Fibroblast of pulmonary artery (primary cell): ENCODE measurements around the gene HCN2.

Experiments
- DNase-seq: peaks from one replicate; pipeline ENCODE4 v3.0.0-alpha.2; 2010; ENCODE audit warnings: low read depth
- H3K4me3 ChIP-seq: replicated peaks from 2 replicates; pipeline ENCODE4 v1.5.1; 2011; ENCODE audit warnings: low read depth, mild to moderate bottlenecking, control low read depth, low read length, moderate library complexity
- CTCF ChIP-seq: IDR thresholded peaks from 2 replicates; pipeline ENCODE4 v1.5.1; 2011; ENCODE audit warnings: mild to moderate bottlenecking, control low read depth, low read length, inconsistent platforms; ENCODE audit errors: missing control alignments

The HCN2 gene

GRCh38 chr19:589693-590395 lies at the start of gene HCN2:
TSS of gene HCN2 (plus strand) at chr19:589881. CDS start at chr19:589946, 65 bp downstream.
- no peak for DNase-seq
- H3K4me3 ChIP-seq, result no peak within 1 kb of the TSS
- TF ChIP-seq CTCF, result no peak

DNA sequence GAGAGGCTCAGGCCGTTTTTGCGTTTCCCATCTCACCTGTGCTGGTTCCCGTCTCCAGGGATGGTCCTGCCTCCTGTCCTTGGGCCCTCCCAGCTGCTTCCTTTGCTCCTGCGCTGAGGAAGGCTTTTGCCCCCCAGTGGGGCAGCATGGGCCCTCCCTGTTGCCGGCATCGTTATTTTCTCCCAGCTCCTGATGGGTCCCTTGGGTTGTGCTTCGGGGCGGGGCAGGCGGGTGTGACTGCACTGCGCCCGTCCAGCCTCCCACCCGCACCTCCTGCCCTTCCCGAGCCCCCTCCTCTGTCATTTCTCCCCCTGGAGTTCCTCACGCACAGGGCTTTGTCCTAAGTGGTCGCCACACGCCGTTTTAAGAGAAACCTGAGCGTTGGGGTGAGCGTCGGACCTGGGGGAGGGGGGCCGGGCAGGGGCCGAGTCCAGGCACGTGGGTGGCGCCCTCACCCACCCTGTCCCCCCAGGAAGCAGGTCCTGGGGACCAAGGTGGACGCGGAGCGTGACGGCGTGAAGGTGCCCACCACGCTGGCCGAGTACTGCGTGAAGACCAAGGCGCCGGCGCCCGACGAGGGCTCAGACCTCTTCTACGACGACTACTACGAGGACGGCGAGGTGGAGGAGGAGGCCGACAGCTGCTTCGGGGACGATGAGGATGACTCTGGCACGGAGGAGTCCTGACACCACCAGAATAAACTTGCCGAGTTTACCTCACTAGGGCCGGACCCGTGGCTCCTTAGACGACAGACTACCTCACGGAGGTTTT lies 48.6 kb upstream of the HCN2 start:
- H3K4me3 ChIP-seq, result no peak overlapping the region
- DNase-seq, result no peak
- TF ChIP-seq CTCF, result no peak

DNA sequence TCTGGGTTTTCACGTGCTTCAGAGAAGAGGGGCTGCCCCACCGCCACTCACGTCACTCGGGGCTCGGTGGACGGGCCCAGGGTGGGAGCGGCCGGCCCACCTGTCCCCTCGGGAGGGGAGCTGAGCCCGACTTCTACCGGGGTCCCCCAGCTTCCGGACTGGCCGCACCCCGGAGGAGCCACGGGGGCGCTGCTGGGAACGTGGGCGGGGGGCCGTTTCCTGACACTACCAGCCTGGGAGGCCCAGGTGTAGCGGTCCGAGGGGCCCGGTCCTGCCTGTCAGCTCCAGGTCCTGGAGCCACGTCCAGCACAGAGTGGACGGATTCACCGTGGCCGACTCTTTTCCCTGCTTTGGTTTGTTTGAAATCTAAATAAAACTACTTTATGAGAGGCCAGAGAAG lies 48.0 kb upstream of the HCN2 start:
- DNase-seq, result no peak
- H3K4me3 ChIP-seq, result no peak overlapping the region
- no peak for TF ChIP-seq CTCF

GRCh38 chr19:542173-542866 lies 47.4 kb upstream of the HCN2 start:
- TF ChIP-seq CTCF, result no peak
- DNase-seq, result no peak
- H3K4me3 ChIP-seq, result no peak overlapping the region

DNA sequence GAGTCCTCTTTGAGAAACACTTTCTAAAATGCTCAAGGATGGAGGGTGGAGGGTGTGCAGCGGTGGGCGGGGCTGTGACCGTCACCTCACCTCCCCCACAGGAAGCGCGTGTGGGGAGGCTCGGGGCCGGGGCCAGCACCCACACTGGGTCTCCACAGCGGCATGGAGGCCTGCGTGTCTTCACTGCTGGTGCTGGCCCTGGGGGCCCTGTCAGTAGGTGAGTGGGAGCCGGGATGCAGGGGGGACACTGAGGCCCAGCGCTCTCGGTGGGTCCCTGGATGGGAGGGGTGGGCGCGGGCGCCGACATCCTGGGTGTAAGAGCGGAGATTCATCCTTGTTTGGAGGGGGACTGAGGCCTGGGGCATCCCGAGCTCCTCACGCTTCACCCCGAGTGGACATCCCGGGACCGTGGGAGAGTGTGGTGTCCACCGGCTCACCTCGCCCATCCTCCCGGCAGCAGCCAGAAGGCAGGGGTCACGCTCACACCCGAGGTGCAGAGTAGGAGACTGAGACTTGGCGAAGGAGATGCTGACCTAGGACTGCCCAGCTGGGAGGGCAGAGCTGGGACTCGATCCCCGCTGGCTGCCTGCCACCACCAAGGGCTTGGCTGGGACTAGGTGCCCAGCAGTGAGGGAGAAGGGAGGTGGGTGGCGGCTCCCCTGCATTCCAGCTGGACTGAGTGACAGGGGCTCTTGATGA lies 45.6 kb upstream of the HCN2 start, which contains the start of gene GZMM:
Gene GZMM, plus strand, starts transcription at position 144 of the 699 bp plus-strand sequence. Its CDS starts 19 bp downstream, at position 163.
- DNase-seq, result no peak
- H3K4me3 ChIP-seq, result no peak within 1 kb of the TSS
- TF ChIP-seq CTCF, result no peak

DNA sequence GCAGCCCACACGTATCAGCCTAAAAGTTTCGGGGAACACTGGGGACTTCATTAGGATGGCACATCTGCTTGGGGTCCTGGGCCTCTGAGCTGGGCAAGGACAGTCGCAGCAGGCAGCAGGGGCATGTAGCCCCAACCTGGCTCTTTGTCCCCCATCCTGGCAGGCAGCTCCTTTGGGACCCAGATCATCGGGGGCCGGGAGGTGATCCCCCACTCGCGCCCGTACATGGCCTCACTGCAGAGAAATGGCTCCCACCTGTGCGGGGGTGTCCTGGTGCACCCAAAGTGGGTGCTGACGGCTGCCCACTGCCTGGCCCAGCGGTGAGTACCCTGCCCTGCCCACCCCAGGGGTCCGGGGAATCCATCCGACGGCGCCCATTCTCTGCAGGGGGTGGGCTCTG lies 42.6 kb upstream of the HCN2 start:
- no peak for DNase-seq
- TF ChIP-seq CTCF, result no peak
- no peak overlapping the region for H3K4me3 ChIP-seq
